ENCODE measurements around the gene SYT17.

The SYT17 gene, protein sequence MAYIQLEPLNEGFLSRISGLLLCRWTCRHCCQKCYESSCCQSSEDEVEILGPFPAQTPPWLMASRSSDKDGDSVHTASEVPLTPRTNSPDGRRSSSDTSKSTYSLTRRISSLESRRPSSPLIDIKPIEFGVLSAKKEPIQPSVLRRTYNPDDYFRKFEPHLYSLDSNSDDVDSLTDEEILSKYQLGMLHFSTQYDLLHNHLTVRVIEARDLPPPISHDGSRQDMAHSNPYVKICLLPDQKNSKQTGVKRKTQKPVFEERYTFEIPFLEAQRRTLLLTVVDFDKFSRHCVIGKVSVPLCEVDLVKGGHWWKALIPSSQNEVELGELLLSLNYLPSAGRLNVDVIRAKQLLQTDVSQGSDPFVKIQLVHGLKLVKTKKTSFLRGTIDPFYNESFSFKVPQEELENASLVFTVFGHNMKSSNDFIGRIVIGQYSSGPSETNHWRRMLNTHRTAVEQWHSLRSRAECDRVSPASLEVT

DNA sequence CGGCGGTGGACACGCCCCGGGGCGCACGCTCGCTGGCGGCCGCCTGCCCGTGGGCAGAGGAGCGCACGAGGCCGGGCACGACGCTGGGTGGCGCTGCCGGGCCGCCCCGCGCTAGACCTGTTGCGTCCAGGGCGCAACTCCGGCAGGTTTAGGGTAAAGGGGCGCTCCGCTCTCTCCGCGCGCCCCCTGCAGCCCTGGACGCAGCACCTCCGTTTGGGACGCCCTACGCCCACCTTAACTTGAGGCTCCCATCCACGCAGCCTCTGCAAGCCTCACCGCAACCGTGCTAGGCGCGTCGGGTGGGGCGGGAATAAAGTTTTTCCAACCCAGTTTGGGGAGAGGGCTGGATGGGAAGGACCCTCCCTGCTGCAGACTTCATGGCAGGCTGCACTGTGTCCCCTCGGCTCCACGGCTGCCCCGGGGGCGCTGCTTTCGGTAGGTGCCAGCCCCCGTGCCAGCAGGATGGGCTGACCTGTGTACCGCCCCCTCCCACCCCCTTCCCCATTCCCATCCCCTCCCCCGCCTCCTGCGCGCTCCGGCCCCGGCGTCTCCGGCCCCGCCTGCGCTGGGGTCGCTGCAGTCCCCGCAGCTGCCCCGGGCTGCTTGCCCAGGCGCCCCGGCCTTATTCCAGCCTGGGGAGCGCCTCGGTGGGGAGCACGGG is at the start of gene SYT17:
TSS of gene SYT17 (plus strand) at position 531 of the 661 bp plus-strand sequence. CDS start 407 bp downstream, outside the sequence.
- DNase-seq (ENCODE audit: low read depth in 2 of 2), result no peak

DNA sequence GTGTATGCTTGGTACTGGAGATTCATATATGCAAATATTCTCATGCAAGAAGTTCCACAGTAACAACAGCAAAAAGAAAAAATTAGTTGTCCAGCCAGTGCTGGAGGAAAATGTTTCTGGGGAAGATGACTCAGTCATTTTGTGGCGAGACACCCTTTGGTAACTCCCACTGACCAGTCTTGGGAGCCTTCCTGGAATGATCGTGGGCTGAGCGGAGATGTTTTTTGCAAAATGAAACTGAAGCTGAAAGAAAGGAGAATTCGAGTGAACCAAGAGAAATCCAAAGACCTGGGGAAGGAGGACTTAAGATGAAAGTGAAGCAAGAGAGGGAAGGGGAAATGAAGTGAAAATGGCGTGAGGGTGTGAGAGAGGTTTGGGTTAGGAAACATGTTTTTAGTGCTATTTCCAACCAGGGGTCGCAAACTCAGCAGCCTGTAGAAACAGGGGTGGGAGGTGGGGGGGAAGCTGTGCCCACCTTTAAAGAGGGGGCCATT is 49.1 kb upstream of the SYT17 start:
- no peak for DNase-seq (ENCODE audit: low read depth in 2 of 2)

DNA sequence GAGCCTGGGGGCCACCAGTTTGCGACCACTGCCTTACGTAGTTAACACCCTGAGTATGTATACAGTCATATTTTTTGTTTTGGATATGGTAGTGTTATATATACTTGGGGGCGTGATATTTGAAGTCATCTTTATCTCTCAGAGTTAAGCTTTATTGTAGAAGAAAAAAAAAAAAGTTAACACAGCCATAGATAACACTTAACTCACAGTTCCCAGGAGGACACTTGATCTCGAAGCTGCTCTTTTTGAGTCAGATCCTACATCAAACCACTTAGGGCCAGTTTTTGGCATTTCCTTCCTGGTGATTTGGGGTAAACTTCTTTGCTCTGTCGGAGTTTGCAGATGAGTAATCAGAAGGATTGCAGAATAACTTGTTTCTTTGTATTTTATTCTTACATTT is 48.5 kb upstream of the SYT17 start:
- DNase-seq (ENCODE audit: low read depth in 2 of 2), result no peak

DNA sequence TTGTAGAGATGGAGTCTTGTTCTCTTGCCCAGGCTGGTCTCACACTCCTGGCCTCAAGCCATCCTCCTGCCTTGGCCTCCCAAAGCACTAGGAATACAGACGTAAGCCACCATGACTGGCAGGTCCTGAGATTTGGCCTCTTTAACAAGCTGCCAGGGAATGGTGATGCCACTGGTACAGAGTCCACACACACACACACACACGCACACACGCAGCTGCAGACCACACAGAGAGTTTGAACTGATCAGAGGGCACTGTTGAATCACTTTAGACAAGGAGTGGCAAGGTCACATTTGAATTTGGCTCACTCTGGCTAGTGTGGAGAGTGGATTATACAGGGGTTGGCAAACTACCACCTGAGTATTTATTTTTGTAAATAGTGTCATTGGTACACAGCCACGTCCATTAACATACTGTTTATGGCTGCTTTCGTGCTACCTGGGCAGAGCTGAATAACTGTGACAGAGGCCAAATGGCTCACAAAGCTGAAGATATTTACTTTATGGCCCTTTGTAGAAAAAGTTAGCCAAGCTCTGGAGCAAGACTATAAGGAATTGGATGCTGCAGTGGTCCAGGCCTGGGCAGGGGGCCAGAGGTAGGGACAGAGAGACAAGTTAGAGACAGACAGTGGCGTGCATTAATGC is 44.4 kb upstream of the SYT17 start:
- DNase-seq (ENCODE audit: low read depth in 2 of 2), result no peak

DNA sequence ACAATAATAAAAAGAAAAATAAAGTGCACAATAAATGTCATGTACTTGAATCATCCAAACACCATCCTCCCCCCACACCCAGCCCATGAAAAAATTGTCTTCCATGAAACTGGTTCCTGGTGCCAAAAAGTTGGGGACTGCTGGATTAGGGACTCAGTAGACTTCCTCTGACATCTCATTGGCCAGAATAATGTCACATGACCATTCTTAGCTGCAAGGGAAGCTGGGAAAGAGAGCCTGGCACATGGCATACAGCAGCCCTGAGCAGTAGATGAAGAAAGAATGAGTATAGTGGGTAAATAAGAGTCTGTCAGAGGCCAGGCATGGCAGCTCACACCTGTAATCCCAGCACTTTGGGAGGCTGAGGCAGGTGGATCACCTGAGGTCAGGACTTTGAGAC is 41.7 kb upstream of the SYT17 start:
- no peak for DNase-seq (ENCODE audit: low read depth in 2 of 2)

DNA sequence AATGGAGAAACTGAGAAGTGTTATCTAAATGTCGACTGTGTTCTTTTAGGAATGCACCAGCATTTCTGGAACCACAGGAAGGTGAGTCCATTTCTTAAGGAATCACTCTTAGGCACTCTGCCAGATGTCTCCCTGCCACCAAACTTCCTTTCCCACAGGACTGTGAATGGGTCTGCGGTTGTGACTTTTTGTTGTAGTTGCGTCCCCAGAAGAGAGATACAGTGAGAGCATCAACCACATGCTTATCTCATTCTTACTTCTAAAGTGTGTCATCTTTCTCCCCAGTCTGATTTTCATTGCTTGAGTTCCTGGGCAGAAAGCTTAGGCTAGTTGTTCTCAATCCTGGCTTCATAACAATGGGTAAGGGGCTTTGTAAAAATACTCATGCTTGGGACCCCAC is 40.8 kb upstream of the SYT17 start:
- no peak for DNase-seq (ENCODE audit: low read depth in 2 of 2)

DNA sequence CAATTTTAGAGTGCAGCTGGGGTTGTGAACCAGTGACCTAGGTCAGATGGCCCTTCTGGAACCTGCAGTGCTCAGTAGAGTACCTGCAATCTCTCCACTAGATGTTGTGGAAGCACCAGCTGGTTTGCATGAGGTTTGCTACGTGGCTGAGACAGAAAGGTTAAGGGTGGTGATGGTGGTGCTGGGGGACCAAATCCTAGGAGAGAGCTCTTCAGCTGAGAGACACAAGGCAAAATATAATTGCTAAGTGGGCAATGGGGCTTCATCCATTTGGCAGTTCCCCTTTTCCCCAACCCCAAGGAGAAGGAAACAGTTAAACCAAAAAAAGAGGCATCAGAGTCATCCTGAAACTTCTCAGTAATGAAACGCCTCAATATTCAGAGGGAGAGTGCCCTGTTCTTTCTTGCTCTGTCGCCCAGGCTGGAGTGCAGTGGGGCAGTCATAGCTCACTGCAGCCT is 40.3 kb upstream of the SYT17 start:
- no peak for DNase-seq (ENCODE audit: low read depth in 2 of 2)

DNA sequence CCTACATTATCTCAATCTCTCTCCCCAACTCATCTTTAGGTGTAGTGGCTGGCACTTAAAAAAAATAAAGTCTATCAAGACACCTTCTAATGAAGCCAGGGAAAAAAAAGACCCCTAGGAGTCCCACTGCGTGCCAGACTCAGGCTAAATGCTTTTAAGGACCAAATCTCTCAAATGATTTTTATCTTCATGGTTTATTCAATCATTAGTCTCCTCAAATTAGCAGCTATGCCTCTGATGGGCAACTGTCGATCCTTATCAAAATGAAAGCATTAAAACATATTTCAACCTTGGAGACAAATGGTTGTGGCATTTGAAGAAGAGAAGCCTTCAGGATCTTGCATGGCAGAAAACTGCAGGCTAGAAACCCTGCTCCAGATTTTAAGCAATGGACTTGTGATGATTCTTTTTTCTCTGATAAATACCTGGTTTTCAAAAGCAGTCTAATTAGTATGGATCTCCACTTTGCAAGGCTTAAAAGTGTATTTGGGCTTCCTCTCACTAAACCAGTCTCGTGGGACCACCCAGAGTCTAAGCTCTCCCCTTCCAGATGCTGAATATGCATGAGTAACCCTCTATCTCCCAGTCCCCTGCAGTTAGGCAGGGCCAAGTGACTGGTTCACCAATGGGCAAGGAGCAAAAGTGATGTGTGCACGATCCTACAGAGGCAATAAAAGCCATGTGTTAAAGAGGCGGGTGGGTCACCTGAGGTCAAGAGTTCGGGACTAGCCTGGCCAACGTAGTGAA is 39.4 kb upstream of the SYT17 start:
- no peak for DNase-seq (ENCODE audit: low read depth in 2 of 2)

DNA sequence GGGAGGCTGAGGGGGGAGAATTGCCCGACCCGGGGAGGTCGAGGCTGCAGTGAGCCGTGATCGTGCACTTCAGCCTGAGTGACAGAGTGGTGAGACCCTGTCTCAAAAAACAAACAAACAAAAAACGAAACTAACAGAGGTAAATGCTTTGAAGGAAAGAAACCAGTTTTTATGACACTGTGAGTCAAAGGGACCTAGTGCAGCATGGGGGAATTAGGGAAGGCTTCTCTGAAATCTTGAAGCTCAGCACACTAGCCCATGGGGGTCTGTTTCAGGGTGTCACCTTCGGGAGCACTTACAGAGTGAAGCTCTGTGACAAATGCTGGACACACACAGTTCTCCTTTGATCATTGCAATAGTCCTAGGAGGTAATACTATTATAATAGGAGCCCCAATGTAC is 37.7 kb upstream of the SYT17 start:
- DNase-seq (ENCODE audit: low read depth in 2 of 2), result no peak

DNA sequence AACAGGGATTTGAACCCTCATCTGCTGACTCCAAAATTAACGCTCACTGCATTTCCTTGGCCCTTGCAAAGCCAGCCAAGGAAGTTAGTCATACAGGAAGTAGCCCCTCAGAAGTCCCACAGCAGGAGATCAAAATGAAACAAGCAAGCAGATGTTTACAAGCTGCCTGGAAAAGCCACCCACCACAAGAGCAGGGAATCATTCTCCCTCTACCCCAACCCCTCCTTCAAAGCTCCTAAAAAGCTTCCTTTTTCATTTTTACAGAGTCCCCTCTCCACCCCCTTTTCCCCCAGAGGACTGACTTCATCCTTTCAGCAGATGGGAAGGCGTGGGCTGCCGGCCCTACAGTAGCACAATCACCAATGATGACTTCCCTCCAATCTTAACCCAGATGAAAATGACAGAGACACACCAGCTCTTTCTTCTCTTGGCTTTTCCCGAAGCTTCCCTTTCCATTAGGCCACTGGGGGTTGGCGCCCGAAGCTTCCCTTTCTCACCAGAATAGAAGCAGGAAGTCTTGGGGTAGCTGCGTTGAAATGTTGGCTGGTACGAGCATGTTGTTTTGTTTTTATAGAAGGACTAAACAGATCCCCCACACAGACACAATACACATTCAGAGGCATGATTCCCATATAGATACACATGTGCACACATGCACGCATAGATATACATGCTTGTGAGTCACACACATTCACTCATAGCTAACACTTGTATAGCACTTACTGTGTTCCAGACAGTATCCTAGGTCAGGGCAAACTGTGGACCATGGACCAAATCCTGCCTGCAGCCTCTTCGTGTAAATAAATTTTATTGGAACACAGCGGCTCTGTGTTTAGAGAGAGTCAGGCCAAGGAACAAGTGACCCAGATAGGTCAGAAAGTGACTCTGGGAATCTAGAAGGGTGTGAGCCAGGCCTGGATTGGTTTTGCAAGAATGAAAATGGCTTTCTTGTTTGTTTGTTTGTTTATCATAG is 36.9 kb upstream of the SYT17 start:
- DNase-seq (ENCODE audit: low read depth in 2 of 2), result no peak

DNA sequence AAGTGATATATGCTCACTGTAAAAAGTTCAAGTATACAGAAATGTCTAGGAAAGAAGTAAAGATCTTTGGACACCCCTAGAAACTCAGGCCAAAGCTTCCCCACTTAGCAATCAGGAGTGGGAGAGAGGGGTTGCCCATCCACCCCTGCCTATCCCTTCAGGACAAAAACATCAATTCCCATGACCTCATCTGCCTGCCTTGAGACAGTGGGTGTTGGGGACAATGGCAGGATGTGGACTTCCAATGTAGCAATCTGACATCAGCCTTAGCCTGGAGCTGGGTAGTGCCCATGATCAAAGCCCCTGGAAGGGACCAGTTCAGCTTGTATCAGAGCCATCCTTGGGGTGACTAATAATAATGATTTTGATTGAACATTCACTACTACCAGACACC is 36.2 kb upstream of the SYT17 start:
- DNase-seq (ENCODE audit: low read depth in 2 of 2), result no peak

DNA sequence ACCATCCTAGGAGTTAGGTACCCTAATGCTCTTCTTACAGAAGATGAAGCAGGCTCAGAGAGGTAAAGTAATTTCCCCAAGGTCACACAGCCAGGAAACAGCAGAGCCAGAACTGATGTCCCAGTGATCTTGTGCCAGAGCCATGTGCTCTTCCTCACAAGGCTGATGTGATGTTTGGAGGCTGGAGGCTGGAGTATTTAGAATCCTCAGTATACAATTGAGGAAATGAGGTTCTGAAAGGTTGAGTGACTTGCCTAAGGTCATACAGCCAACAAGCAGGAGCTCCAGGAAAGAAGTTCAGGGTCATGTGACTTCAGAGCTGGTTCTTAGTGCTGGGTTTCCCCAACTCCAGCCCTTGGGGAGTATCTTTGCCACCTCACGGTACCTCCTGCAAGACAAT is 35.8 kb upstream of the SYT17 start:
- DNase-seq (ENCODE audit: low read depth in 2 of 2), result no peak

DNA sequence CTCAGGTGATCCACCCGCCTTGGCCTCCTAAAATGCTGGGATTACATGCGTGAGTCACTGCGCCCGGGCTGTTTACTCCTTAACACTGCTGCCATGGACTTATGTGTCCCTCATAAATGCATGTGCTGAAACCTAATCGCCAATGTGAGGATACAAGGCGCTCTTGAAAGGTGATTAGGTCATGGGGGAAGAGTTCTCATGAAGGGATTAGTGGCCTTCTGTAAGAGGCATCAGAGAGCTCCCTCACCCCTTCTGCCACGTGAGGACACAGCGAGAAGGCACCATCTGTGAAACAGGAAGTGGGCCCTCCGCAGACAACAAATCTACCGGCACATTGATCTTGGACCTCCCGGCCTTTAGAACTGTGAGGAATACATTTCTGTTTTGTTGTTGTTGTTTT is 35.1 kb upstream of the SYT17 start:
- no peak for DNase-seq (ENCODE audit: low read depth in 2 of 2)

DNA sequence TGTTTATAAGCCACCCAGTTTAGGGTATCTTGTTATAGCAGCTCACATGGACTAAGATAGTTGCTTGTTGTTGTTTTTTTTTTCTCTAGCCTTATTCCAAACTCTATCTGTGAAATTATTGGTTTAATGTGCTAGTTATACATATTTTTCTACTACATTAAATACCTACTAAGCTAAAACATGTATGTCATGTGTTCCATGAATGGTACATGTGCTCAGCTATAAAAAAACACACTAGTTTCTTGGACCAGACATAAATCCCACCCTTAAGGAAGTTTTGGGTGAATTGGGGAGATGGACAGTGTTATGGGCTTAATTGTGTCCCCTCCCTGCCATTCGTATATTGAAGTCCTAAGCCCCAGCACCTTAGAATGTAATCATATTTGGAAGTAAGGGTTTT is 34.4 kb upstream of the SYT17 start:
- no peak for DNase-seq (ENCODE audit: low read depth in 2 of 2)

DNA sequence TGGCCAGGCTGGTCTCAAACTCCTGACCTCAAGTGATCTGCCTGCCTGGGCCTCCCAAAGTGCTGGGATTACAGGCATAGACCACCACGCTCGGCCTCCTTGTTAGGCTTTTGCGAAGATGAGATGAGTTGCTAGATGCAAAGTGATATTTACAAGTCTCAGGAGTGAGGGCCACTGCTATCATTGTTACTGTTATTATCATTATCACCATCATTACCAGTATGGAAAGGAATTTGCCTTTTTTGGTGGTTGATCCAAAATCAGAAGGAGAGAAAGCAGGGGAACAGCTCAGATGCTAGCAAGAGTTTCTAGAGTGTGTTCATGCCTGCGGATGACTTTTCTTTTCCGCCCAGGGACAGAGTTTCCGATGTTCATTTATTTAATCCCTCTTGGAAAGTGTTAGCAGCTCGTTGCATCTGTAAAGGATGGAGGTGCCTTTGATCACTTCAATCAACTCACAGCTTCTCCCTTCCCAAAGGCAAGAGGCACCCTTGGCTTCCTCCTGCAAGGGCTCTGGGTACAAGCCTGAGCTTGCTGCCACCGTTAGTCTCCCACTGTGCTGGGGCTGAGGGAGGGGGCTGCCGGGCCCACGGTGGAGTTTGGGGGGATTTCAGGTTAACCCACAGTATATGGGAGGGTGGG is 32.7 kb upstream of the SYT17 start:
- DNase-seq (ENCODE audit: low read depth in 2 of 2), result no peak

DNA sequence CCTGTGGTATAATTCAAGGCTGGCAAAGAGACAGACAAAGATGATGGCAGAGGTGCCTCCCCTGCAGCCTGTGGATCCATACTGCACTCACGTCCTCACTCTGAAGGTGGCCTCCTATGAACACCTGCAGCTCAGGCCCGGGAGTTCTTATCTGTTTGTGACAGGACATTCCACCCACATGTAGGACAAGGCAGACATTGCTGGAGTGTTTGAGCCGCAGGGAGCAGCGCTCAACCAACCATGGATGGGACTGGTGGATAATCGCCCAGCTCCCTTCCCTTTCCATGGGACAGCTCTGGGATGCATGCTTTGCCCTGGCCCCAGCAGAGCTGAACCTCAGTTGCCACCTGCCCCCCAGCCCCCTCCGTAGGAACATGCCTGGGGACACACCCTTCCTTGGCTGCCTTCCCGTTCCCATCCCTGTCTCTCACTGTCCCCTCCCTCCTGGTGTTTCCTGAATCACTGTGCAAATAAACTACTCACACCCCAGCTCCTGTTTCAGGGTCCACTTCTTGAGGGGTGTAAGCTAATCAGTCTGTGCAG is 32.1 kb upstream of the SYT17 start:
- DNase-seq (ENCODE audit: low read depth in 2 of 2), result no peak

DNA sequence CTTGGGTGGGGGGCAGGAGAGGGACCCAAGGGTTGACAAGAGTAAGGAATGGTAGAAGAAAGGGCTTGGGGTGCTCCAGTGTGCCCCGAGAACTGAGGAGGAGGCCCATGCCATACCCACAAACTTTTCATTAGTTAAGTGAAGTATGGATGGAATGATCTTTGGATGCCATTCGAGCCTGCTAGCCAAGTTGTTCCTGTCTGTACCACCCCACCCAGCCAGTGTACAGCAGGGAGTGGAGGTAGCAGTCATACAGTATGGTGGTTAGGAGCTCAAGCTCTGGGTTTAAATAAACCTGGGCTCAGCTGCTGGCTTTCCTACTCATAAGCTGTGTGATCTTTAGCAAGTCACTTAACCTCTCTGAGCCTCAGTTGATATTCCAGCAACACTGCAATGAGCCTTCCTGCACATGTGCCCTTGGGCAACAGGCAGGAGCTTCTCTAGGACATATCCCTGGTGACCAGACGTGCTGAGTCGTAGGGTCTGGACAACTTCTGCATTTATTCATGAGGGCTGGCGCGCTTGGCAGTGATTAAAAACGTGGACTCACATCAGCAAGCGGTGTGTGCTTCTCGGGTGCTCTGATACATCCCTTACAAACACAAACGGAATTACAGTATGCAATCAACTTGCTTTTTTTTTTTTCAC is 31.4 kb upstream of the SYT17 start:
- DNase-seq (ENCODE audit: low read depth in 2 of 2), result no peak

DNA sequence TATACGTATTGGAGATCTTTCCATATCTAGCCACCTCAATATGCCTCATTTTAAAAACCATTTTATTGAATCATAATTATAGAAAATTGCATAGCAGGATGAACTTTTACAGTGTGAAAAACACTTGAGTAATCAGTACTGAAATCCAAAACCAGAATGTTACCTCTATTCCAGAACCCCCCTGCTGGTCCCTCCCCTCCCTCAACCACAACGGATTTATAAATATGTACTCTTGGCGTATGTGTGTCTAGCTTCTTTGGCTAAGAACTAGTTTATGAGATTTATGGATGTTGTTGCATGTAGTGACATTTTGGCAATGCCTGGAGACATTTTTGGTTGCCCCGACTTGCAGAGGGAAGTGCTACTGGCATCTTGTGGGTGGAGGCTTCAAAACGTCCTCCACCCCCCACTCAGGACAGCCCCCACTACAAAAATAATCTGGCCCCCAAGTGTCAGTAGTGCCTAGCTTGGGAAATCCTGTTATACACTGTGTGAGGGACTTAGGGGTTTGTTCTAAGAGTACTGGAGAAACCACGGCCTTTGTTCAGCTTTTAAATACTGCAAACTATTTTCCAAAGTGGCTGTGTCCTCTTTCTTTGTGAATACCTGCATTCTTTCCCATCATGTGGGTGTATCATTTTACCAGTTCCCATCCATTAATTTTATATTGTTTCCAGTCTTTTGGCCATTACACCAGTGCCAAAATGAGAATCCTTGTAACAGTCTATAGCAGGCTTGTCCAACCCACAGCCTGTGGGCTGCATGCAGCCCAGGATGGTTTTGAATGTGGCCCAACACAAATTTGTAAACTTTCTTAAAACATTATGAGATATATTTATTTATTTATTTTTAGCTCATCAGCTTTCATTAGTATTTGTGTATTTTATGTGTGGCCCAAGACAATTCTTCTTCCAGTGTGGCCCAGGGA is 30.6 kb upstream of the SYT17 start:
- no peak for DNase-seq (ENCODE audit: low read depth in 2 of 2)
